AG04450 (cell line): ENCODE measurements around the gene SH3GL3. TPM values are rescaled to one million over a fixed set of nuclear protein-coding genes. Genes with fewer than 3 reads are reported as not detected.
A peak's percentile ranks its signal among the peaks of the same experiment; 100 is the strongest.

Source experiments
- CTCF ChIA-PET: fragments of 300-600, 350-600 bp; formaldehyde crosslinking; extraction: SDS; loops from one replicate; lab custom pipeline; 2022; ENCODE audit warnings: antibody characterized with exemption, inconsistent platforms; lab: Charles Lee
- POLR2A ChIA-PET: fragments of 350-600 bp; formaldehyde crosslinking; extraction: SDS; loops from one replicate; lab custom pipeline; 2021; ENCODE audit warnings: antibody characterized with exemption, inconsistent platforms; lab: Yijun Ruan, JAX
- DNase-seq: peaks from one replicate; pipeline ENCODE4 v3.0.0-alpha.2; 2011; ENCODE audit warnings: low read depth, low spot score
- H3K27ac ChIP-seq: one replicate; pipeline ENCODE4 v1.5.1; 2012; ENCODE audit warnings: low read depth, low read length, control low read depth
- H3K27me3 ChIP-seq: one replicate; pipeline ENCODE4 v1.6.0; 2012; ENCODE audit warnings: low read length; ENCODE audit not compliant: control insufficient read depth, insufficient read depth
- H3K4me3 ChIP-seq: 2 replicates; pipeline ENCODE4 v1.5.1; 2011; ENCODE audit warnings: mild to moderate bottlenecking, low read depth, low read length, control low read depth
- H3K9me3 ChIP-seq: 2 replicates; pipeline ENCODE4 v1.5.1; 2012; ENCODE audit warnings: low read length; ENCODE audit not compliant: control insufficient read depth, insufficient read depth
- CTCF ChIP-seq: IDR thresholded peaks from 2 replicates; pipeline ENCODE4 v1.5.1; 2011; ENCODE audit warnings: low read depth, low read length, control low read depth, inconsistent platforms
- polyA plus RNA-seq: library from polyadenylated mRNA; depleted of rRNA; stranded (reverse); fragments of >200 nt; gene quantifications from 2 replicates; pipeline ENCODE4 v1.2.3, GENCODE V29; 2011

Gene SH3GL3
- polyA plus RNA-seq, 1 experiment, result not detected

- Histone ChIP-seq H3K27me3 (no peaks in the 10 kb centered on the region), H3K4me3 (no peak overlapping the region), H3K27ac (no peak overlapping the region), H3K9me3 (no peaks in the 10 kb centered on the region)
- CTCF ChIA-PET, result interaction anchor here (0.7 kb wide), 1 partner anchor 183 kb away, joined by 3 read pairs; no protein-coding TSS in a partner anchor
- DNase-seq, result no peak
- POLR2A ChIA-PET, result no interaction called here
- no peak for TF ChIP-seq CTCF
Measured at GRCh38 chr15:83431521-83431920, 15.6 kb upstream of the SH3GL3 start.

GRCh38 chr15:83435202-83435601, 11.9 kb upstream of the SH3GL3 start:
- CTCF ChIA-PET, result interaction anchor here (1.0 to 8.9 kb wide), 6 partner anchors 8 to 188 kb away, joined by 3 to 208 read pairs (median 8); partner anchors contain the start of gene SH3GL3
- Histone ChIP-seq H3K27ac (no peak overlapping the region), H3K27me3 (no peaks in the 10 kb centered on the region), H3K4me3 (no peak overlapping the region), H3K9me3 (no peaks in the 10 kb centered on the region)
- no peak for TF ChIP-seq CTCF
- POLR2A ChIA-PET, result no interaction called here
- no peak for DNase-seq

- no peak for TF ChIP-seq CTCF
- ChIA-PET POLR2A (no interaction called here), CTCF (interaction anchor here (0.9 to 8.9 kb wide), 7 partner anchors 9 to 188 kb away, joined by 3 to 208 read pairs (median 7); partner anchors contain the start of gene SH3GL3)
- no peak overlapping the region for H3K4me3 ChIP-seq
- no peaks in the 10 kb centered on the region for H3K27me3 ChIP-seq
- no peaks in the 10 kb centered on the region for H3K9me3 ChIP-seq
- DNase-seq, result no peak
- no peak overlapping the region for H3K27ac ChIP-seq
Measured at GRCh38 chr15:83435782-83436181, 11.4 kb upstream of the SH3GL3 start.

GRCh38 chr15:83436513-83437158, 10.5 kb upstream of the SH3GL3 start:
- H3K4me3 ChIP-seq, result no peak overlapping the region
- peak; percentile 67 for TF ChIP-seq CTCF
- DNase-seq, result no peak
- H3K9me3 ChIP-seq, result no peaks in the 10 kb centered on the region
- ChIA-PET CTCF (interaction anchor here (0.6 to 8.9 kb wide), 9 partner anchors 10 to 189 kb away, joined by 3 to 208 read pairs (median 6); partner anchors contain the start of gene SH3GL3), POLR2A (no interaction called here)
- no peaks in the 10 kb centered on the region for H3K27me3 ChIP-seq
- no peak overlapping the region for H3K27ac ChIP-seq
